Ovary (tissue), 9 donors: ENCODE measurements around the gene ANKRD33B. TPM values are rescaled to one million over a fixed set of nuclear protein-coding genes. Genes with fewer than 3 reads are reported as not detected.
"Not testable (repeated sequence)": the region's sequence is repeated elsewhere in the genome, so short reads cannot be mapped to it uniquely, and the experiment has no call there.

Source experiments
- DNase-seq, 5 donors: peaks; one replicate each; pipeline ENCODE4 v3.0.0-alpha.2; 2019 to 2020
- H3K27ac ChIP-seq, 2 donors: fragments of 200-600 bp; one replicate each; pipeline versions ENCODE4 v1.5.1 to v1.8.0; 2019 to 2022
- H3K27me3 ChIP-seq: fragments of 200-600 bp; one replicate; pipeline ENCODE4 v1.8.0; 2022
- H3K36me3 ChIP-seq: fragments of 200-600 bp; sonication (generic); one replicate; pipeline ENCODE4 v1.5.1; 2019
- H3K4me1 ChIP-seq: one replicate; pipeline ENCODE4 v1.8.1; 2013; ENCODE audit warnings: mild to moderate bottlenecking, moderate library complexity; ENCODE audit not compliant: insufficient read depth
- H3K4me3 ChIP-seq: fragments of 200-600 bp; sonication (generic); one replicate; pipeline ENCODE4 v1.5.1; 2017
- H3K9me3 ChIP-seq, 2 donors: fragments of 200-600 bp in 1 of 2; sonication (generic) in 1 of 2; one replicate each; pipeline versions ENCODE4 v1.5.1 to v1.8.1; 2013 to 2019; ENCODE audit warnings: mild to moderate bottlenecking in 1 of 2, moderate library complexity in 1 of 2
- CTCF ChIP-seq, 3 donors: fragments of 450-650 bp in 2 of 3; fragments of 200-600 bp in 1 of 3; IDR thresholded peaks; one replicate each; pipeline versions ENCODE4 v1.5.1 to v1.8.0; 2016 to 2022; ENCODE audit warnings: antibody characterized with exemption in 3 of 3, mild to moderate bottlenecking in 1 of 3
- EP300 ChIP-seq: sonication (generic); formaldehyde crosslinking; IDR thresholded peaks from one replicate; pipeline ENCODE4 v1.6.1; 2017; ENCODE audit warnings: antibody characterized with exemption
- POLR2A ChIP-seq: fragments of 450-650 bp; IDR thresholded peaks from one replicate; pipeline ENCODE4 v1.6.1; 2017; ENCODE audit warnings: antibody characterized with exemption, mild to moderate bottlenecking, moderate library complexity
- WGBS, 3 donors: extraction: QIAGEN DNeasy Blood & Tissue Kit in 1 of 3; methylation state at CpG; one replicate each; pipeline versions ENCODE4 v1.1.5 to v1.1.7; 2013 to 2017; 5-methylcytosine and 5-hydroxymethylcytosine counted together
- intact Hi-C, 4 donors: fragments of 100-400 bp; cut with DNase I; formaldehyde crosslinking; loops; one replicate each; pipeline versions ENCODE4 v1.11.0 to v1.15.1; 2022 to 2023
- polyA plus RNA-seq, 2 donors: library from polyadenylated mRNA; stranded (reverse); fragments of 200-250 nt in 1 of 2; fragments of 350-450 nt in 1 of 2; fragmentation: Illumina TruSeq in 1 of 2; extraction: RNeasy Lipid Tissue Mini Kit (QIAGEN cat#74804) in 1 of 2; gene quantifications; one replicate each; pipeline ENCODE4 v1.2.3, GENCODE V29; 2013 to 2014
- total RNA-seq, 7 donors: library from RNA; depleted of rRNA in 2 of 7; stranded (reverse); fragments of >200 nt in 2 of 7; fragmentation: NEBNext Ultra II Directional in 3 of 7; extraction: Animal tissue kit (Norgen Biotek cat#: 25700) in 3 of 7; gene quantifications; one replicate each; pipeline versions ENCODE4 v1.1.0 to v1.2.4, GENCODE V29; 2016 to 2023
- donor health status: DM: no; HTN: no; CAD: no; lungs with moderate emphysema.
- donor health status: DM: no; HTN: no; CAD: no.
- donor health status: Bipolar disorder and iron deficiency.
- donor health status: DM: yes; HTN: yes; CAD: no.
- donor health status: DM: no; HTN: no; CAD: no.
- donor health status: DM: yes; HTN: yes; CAD: no.

The ANKRD33B gene
- total and polyA plus RNA-seq, 9 donors: 0.65 to 13.3 (median 1.9) TPM

- WGBS, 3 donors: 35 to 36% (median 35%) methylated on average over 13 of the region's 13 CpGs
- intact Hi-C loops: no loop called here
- no peak overlapping the region for H3K4me3 ChIP-seq
- TF ChIP-seq POLR2A (no peak), CTCF (IDR thresholded peaks at IDR 0.05) (no peak), EP300 (no peak)
- peaks cover 1% of the 10 kb centered on the region for H3K4me1 ChIP-seq
- H3K27me3 ChIP-seq: no peaks in the 10 kb centered on the region
- DNase-seq: no peak
- no peak overlapping the region for H3K27ac ChIP-seq
- H3K36me3 ChIP-seq: no peaks in the 10 kb centered on the region
- no peaks in the 10 kb centered on the region for H3K9me3 ChIP-seq
Measured at GRCh38 chr5:10607023-10607665, 43.3 kb downstream of the ANKRD33B start.

- no peaks in the 10 kb centered on the region for H3K27me3 ChIP-seq
- H3K4me3 ChIP-seq: no peak overlapping the region
- WGBS, 3 donors: 20 to 35% (median 30%) methylated on average over 5 of the region's 5 CpGs
- intact Hi-C loops: no loop called here
- H3K27ac ChIP-seq: no peak overlapping the region
- no peaks in the 10 kb centered on the region for H3K9me3 ChIP-seq
- no peaks in the 10 kb centered on the region for H3K4me1 ChIP-seq
- DNase-seq: peak in 1 of 5 donors; percentile 38
- no peak for TF ChIP-seq EP300
- no peak for TF ChIP-seq POLR2A
- no peak for TF ChIP-seq CTCF (IDR thresholded peaks at IDR 0.05)
- H3K36me3 ChIP-seq: no peaks in the 10 kb centered on the region
Measured at GRCh38 chr5:10607666-10608073, 43.8 kb downstream of the ANKRD33B start.

- H3K27me3 ChIP-seq, H3K4me1 ChIP-seq, intact Hi-C loops, H3K4me3 ChIP-seq, H3K36me3 ChIP-seq, DNase-seq, H3K9me3 ChIP-seq, H3K27ac ChIP-seq: not testable (repeated sequence)
- WGBS, 3 donors: 80 to 82% (median 82%) methylated on average over 9 of the region's 9 CpGs
Measured at GRCh38 chr5:10608081-10608480, 44.2 kb downstream of the ANKRD33B start.

GRCh38 chr5:10610058-10610457 lies 46.2 kb downstream of the ANKRD33B start:
- no peaks in the 10 kb centered on the region for H3K4me1 ChIP-seq
- H3K4me3 ChIP-seq: no peak overlapping the region
- 88 to 93% (median 89%) methylated on average over 6 of the region's 6 CpGs for WGBS, 3 donors
- TF ChIP-seq EP300 (no peak), POLR2A (no peak), CTCF (IDR thresholded peaks at IDR 0.05) (no peak)
- no peak for DNase-seq
- no peaks in the 10 kb centered on the region for H3K9me3 ChIP-seq
- H3K27me3 ChIP-seq: no peaks in the 10 kb centered on the region
- H3K36me3 ChIP-seq: no peaks in the 10 kb centered on the region
- intact Hi-C loops: no loop called here
- H3K27ac ChIP-seq: no peak overlapping the region

- no peaks in the 10 kb centered on the region for H3K27me3 ChIP-seq
- no peaks in the 10 kb centered on the region for H3K4me1 ChIP-seq
- no peak overlapping the region for H3K27ac ChIP-seq
- DNase-seq: no peak
- intact Hi-C loops: no loop called here
- no peaks in the 10 kb centered on the region for H3K9me3 ChIP-seq
- no peaks in the 10 kb centered on the region for H3K36me3 ChIP-seq
- no peak for TF ChIP-seq POLR2A
- TF ChIP-seq EP300: no peak
- no peak for TF ChIP-seq CTCF (IDR thresholded peaks at IDR 0.05)
- whole genome bisulfite sequencing, 3 donors: 46 to 67% (median 47%) methylated on average over 4 of the region's 4 CpGs
- no peak overlapping the region for H3K4me3 ChIP-seq
Measured at GRCh38 chr5:10611290-10611689, 47.4 kb downstream of the ANKRD33B start.
